H9 (cell line): ENCODE measurements around the gene EHD1. TPM values are rescaled to one million over a fixed set of nuclear protein-coding genes. Genes with fewer than 3 reads are reported as not detected.

ENCODE experiments used
- DNase-seq: peaks from one replicate; pipeline ENCODE4 v3.0.0-alpha.2; 2017
- H2AFZ ChIP-seq: one replicate; pipeline ENCODE4 v1.6.1; 2013; ENCODE audit warnings: mild to moderate bottlenecking, low read length, control low read depth, moderate library complexity
- H2AK5ac ChIP-seq: 2 replicates; pipeline ENCODE4 v1.6.1; 2013; ENCODE audit warnings: low read length, control low read depth, mixed read lengths; ENCODE audit not compliant: insufficient read length
- H2BK120ac ChIP-seq: one replicate; pipeline ENCODE4 v1.6.1; 2013; ENCODE audit warnings: low read depth, mild to moderate bottlenecking, low read length, control low read depth, inconsistent platforms; ENCODE audit not compliant: poor library complexity, severe bottlenecking
- H2BK12ac ChIP-seq: 2 replicates; pipeline ENCODE4 v1.6.1; 2013; ENCODE audit warnings: low read length, control low read depth, mixed read lengths, low read depth; ENCODE audit not compliant: insufficient read length
- H2BK15ac ChIP-seq: 2 replicates; pipeline ENCODE4 v1.6.1; 2013; ENCODE audit warnings: low read depth, low read length, control low read depth
- H2BK20ac ChIP-seq: one replicate; pipeline ENCODE4 v1.6.1; 2013; ENCODE audit warnings: low read depth, mild to moderate bottlenecking, low read length, control low read depth, inconsistent platforms; ENCODE audit not compliant: poor library complexity, severe bottlenecking
- H2BK5ac ChIP-seq: 2 replicates; pipeline ENCODE4 v1.6.1; 2013; ENCODE audit warnings: low read length, control low read depth, mixed read lengths; ENCODE audit not compliant: insufficient read length
- H3K14ac ChIP-seq: 2 replicates; pipeline ENCODE4 v1.6.1; 2013; ENCODE audit warnings: low read length, control low read depth; ENCODE audit not compliant: insufficient read depth
- H3K18ac ChIP-seq: 2 replicates; pipeline ENCODE4 v1.6.1; 2013; ENCODE audit warnings: low read depth, mild to moderate bottlenecking, mixed read lengths, low read length, control low read depth; ENCODE audit not compliant: insufficient read length
- H3K23ac ChIP-seq: 2 replicates; pipeline ENCODE4 v1.6.1; 2013; ENCODE audit warnings: low read length, control low read depth, mixed read lengths, low read depth; ENCODE audit not compliant: insufficient read length
- H3K23me2 ChIP-seq: 2 replicates; pipeline ENCODE4 v1.6.1; 2013; ENCODE audit warnings: low read depth, mild to moderate bottlenecking, mixed read lengths, low read length, control low read depth; ENCODE audit not compliant: insufficient read length, poor library complexity, severe bottlenecking
- H3K27ac ChIP-seq: 2 replicates; pipeline ENCODE4 v1.5.1; 2013; ENCODE audit warnings: low read length, control low read depth, mixed read lengths, low read depth; ENCODE audit not compliant: insufficient read length
- H3K27me3 ChIP-seq: 2 replicates; pipeline ENCODE4 v1.6.1; 2013; ENCODE audit warnings: low read length, control low read depth, inconsistent platforms; ENCODE audit not compliant: insufficient read depth
- H3K4ac ChIP-seq: 2 replicates; pipeline ENCODE4 v1.6.1; 2013; ENCODE audit warnings: low read depth, mild to moderate bottlenecking, control low read depth, inconsistent platforms, low read length, moderate library complexity
- H3K4me1 ChIP-seq: 2 replicates; pipeline ENCODE4 v1.6.1; 2013; ENCODE audit warnings: low read length, control low read depth, inconsistent platforms; ENCODE audit not compliant: insufficient read depth
- H3K4me2 ChIP-seq: 2 replicates; pipeline ENCODE4 v1.6.1; 2013; ENCODE audit warnings: low read length, control low read depth, mixed read lengths; ENCODE audit not compliant: insufficient read length, insufficient read depth
- H3K56ac ChIP-seq: 2 replicates; pipeline ENCODE4 v1.6.1; 2013; ENCODE audit warnings: low read depth, mild to moderate bottlenecking, mixed read lengths, low read length, control low read depth; ENCODE audit not compliant: insufficient read length
- H3K79me1 ChIP-seq: 2 replicates; pipeline ENCODE4 v1.6.1; 2013; ENCODE audit warnings: low read depth, mild to moderate bottlenecking, moderate library complexity, low read length, control low read depth, inconsistent platforms; ENCODE audit not compliant: insufficient read depth, poor library complexity, severe bottlenecking
- H3K79me2 ChIP-seq: 2 replicates; pipeline ENCODE4 v1.6.1; 2013; ENCODE audit warnings: low read length, control low read depth, inconsistent platforms; ENCODE audit not compliant: insufficient read depth
- H3K9ac ChIP-seq: 2 replicates; pipeline ENCODE4 v1.6.1; 2013; ENCODE audit warnings: low read length, control low read depth, mixed read lengths; ENCODE audit not compliant: insufficient read length; ENCODE audit errors: extremely low read depth
- H3K9me3 ChIP-seq: one replicate; pipeline ENCODE4 v1.6.1; 2013; ENCODE audit warnings: low read depth, low read length, inconsistent platforms; ENCODE audit not compliant: control insufficient read depth
- H3T11ph ChIP-seq: one replicate; pipeline ENCODE4 v1.6.1; 2013; ENCODE audit warnings: mild to moderate bottlenecking, low read length, control low read depth, inconsistent platforms
- H4K20me1 ChIP-seq: one replicate; pipeline ENCODE4 v1.6.1; 2013; ENCODE audit not compliant: control insufficient read depth, insufficient read length, insufficient read depth
- H4K5ac ChIP-seq: 2 replicates; pipeline ENCODE4 v1.6.1; 2013; ENCODE audit warnings: low read depth, mild to moderate bottlenecking, mixed read lengths, low read length, control low read depth; ENCODE audit not compliant: insufficient read length
- H4K8ac ChIP-seq: replicated peaks from 2 replicates; pipeline ENCODE4 v1.6.1; 2013; ENCODE audit warnings: low read length, control low read depth, mixed read lengths, low read depth; ENCODE audit not compliant: insufficient read length
- H4K91ac ChIP-seq: 2 replicates; pipeline ENCODE4 v1.6.1; 2013; ENCODE audit warnings: low read depth, mild to moderate bottlenecking, moderate library complexity, mixed read lengths, low read length, control low read depth; ENCODE audit not compliant: insufficient read length
- H3K27ac Mint-ChIP-seq, 3 experiments: 2 replicates in 2 of 3; 3 replicates in 1 of 3; pipeline ENCODE4 v1.8.0; 2020 to 2021; ENCODE audit warnings: mixed read lengths in 3 of 3, mild to moderate bottlenecking in 1 of 3, moderate library complexity in 1 of 3
- H3K27me3 Mint-ChIP-seq: 2 replicates; pipeline ENCODE4 v1.8.0; 2021; ENCODE audit warnings: low read depth, mild to moderate bottlenecking, moderate library complexity, mixed read lengths
- H3K36me3 Mint-ChIP-seq, 3 experiments: 2 replicates in 2 of 3; 3 replicates in 1 of 3; pipeline ENCODE4 v1.8.0; 2020 to 2021; ENCODE audit warnings: low read depth in 3 of 3, mixed read lengths in 3 of 3; ENCODE audit not compliant: insufficient read depth in 1 of 3
- H3K4me1 Mint-ChIP-seq, 2 experiments: 2 replicates each; pipeline ENCODE4 v1.8.0; 2020; ENCODE audit warnings: mixed read lengths in 2 of 2
- H3K4me3 Mint-ChIP-seq, 2 experiments: 2 replicates in 1 of 2; 3 replicates in 1 of 2; pipeline ENCODE4 v1.8.0; 2020 to 2021; ENCODE audit warnings: mild to moderate bottlenecking in 2 of 2, mixed read lengths in 2 of 2, moderate library complexity in 1 of 2
- H3K9me3 Mint-ChIP-seq, 2 experiments: 2 replicates in 1 of 2; 3 replicates in 1 of 2; pipeline ENCODE4 v1.8.0; 2020; ENCODE audit warnings: mild to moderate bottlenecking in 2 of 2, mixed read lengths in 2 of 2, moderate library complexity in 1 of 2
- CTCF ChIP-seq: fragments of 200-600 bp; sonication (generic); conservative IDR thresholded peaks from 3 replicates; pipeline ENCODE4 v1.8.0; 2021; ENCODE audit warnings: antibody characterized with exemption, mild to moderate bottlenecking
- WGBS: extraction: QIAGEN DNeasy Blood & Tissue Kit; methylation state at CpG from one replicate; pipeline ENCODE4 v1.1.7; 2013; ENCODE audit warnings: missing lambda C conversion rate, low lambda C conversion rate, mixed read lengths; ENCODE audit not compliant: insufficient read length; ENCODE audit errors: extremely low coverage; 5-methylcytosine and 5-hydroxymethylcytosine counted together
- total RNA-seq: library from RNA; stranded (reverse); gene quantifications from 2 replicates; pipeline ENCODE4 v1.2.1, GENCODE V29; 2021

EHD1 gene
- total RNA-seq, 1 experiment from 2014 or later = 31.0 TPM

- H4K20me1 ChIP-seq = no peaks in the 10 kb centered on the region
- H3K4me1 ChIP-seq = no peaks in the 10 kb centered on the region
- no peak overlapping the region for H2BK5ac ChIP-seq
- Mint-ChIP-seq H3K4me3 (peak overlapping the region; percentile 80 to 89), H3K27ac (peak overlapping the region in 2 of 3 experiments; percentile 19 to 40; a peak in 2 of 7 replicates), H3K36me3 (peaks cover 0 to 11% (median 5%) of the 10 kb centered on the region in 3 experiments; a peak in 5 of 7 replicates), H3K4me1 (peaks cover 30 to 39% of the 10 kb centered on the region in 2 experiments), H3K27me3 (peaks cover 2% of the 10 kb centered on the region), H3K9me3 (no peaks in the 10 kb centered on the region; a peak in 2 of 5 replicates)
- no peak overlapping the region for H2BK120ac ChIP-seq
- no peaks in the 10 kb centered on the region for H3K27me3 ChIP-seq
- no peak overlapping the region for H2AFZ ChIP-seq
- no peak overlapping the region for H2BK15ac ChIP-seq
- no peaks in the 10 kb centered on the region for H3K9me3 ChIP-seq
- H2BK12ac ChIP-seq = no peak overlapping the region
- H3K27ac ChIP-seq = no peak overlapping the region
- H2BK20ac ChIP-seq = no peak overlapping the region
- no CpG with 5 or more reads among the region's 27 CpGs for whole genome bisulfite sequencing
- no peak overlapping the region for H3K14ac ChIP-seq
- no peak for TF ChIP-seq CTCF
- H4K5ac ChIP-seq = no peak overlapping the region
- H3K4ac ChIP-seq = no peak overlapping the region
- H3T11ph ChIP-seq = no peak overlapping the region
- H3K9ac ChIP-seq = no peak overlapping the region
- H3K23me2 ChIP-seq = peaks cover 6% of the 10 kb centered on the region
- H3K23ac ChIP-seq = no peak overlapping the region
- H3K79me2 ChIP-seq = no peaks in the 10 kb centered on the region
- no peak overlapping the region for H3K56ac ChIP-seq
- DNase-seq = no peak
- H3K4me2 ChIP-seq = peak overlapping the region; percentile 61
- H4K91ac ChIP-seq = no peak overlapping the region
- H3K79me1 ChIP-seq = no peaks in the 10 kb centered on the region
- H4K8ac ChIP-seq = no peak overlapping the region
- H2AK5ac ChIP-seq = no peak overlapping the region
- H3K18ac ChIP-seq = no peak overlapping the region
Measured at GRCh38 chr11:64843686-64844329, 34.6 kb downstream of the EHD1 start.
